ENCODE data around the gene ZNF24.

DNA sequence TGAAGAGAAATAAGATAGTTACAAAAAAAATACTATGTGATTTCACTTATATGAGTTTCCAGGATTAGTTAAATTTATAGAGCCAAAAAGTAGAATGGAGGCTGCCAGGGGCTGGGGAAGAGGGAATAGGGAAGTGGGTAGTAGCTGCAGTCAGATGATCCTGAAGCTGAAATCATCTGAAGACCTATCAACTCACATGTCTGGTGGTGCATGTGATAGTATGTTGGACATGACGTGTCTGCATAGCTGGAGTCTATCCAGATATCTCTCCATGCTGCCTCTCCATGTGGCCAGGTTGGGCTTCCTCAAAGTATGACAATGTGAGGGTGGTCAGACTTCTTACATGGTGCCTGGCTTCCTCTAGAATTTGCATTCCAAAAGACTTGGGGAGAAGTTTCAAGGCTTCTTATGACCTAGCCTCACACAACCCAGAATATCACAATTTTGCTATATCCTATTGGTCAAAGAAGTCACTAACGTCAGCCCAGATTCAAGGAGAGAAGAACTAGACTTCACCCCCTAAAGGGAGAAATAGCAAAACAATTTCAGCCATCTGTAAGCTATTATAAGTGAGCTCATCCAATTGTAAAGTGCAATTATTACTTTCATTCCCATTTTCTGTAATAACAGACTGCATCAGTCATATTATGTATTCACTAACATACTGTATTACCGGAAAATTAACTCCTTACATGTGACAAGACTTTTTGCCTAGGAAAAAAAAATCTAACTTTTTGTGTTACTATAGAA, 46.9 kb upstream of the ZNF24 start:
- TF ChIP-seq, protein P1, sequence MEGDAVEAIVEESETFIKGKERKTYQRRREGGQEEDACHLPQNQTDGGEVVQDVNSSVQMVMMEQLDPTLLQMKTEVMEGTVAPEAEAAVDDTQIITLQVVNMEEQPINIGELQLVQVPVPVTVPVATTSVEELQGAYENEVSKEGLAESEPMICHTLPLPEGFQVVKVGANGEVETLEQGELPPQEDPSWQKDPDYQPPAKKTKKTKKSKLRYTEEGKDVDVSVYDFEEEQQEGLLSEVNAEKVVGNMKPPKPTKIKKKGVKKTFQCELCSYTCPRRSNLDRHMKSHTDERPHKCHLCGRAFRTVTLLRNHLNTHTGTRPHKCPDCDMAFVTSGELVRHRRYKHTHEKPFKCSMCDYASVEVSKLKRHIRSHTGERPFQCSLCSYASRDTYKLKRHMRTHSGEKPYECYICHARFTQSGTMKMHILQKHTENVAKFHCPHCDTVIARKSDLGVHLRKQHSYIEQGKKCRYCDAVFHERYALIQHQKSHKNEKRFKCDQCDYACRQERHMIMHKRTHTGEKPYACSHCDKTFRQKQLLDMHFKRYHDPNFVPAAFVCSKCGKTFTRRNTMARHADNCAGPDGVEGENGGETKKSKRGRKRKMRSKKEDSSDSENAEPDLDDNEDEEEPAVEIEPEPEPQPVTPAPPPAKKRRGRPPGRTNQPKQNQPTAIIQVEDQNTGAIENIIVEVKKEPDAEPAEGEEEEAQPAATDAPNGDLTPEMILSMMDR (IDR thresholded peaks at IDR 0.05): no peak
- TF ChIP-seq POLR2AphosphoS5 (IDR thresholded peaks at IDR 0.05; ENCODE audit: low read depth, low read length) (no peak), SIN3A (IDR thresholded peaks at IDR 0.05; ENCODE audit: borderline replicate concordance, insufficient read depth, low read depth, low read length) (no peak)

All from Panc1 (cell line).